Measurements from ENCODE around the gene MEGF10. TPM values are rescaled to one million over a fixed set of nuclear protein-coding genes. Genes with fewer than 3 reads are reported as not detected.

MEGF10 gene
- total and polyA plus RNA-seq, 10 of the 15 experiments (the other 5 are each of a cell fraction or from before 2014, with no cell fraction given), result 0.03 to 0.21 (median 0.05) TPM; not detected in 5

DNA sequence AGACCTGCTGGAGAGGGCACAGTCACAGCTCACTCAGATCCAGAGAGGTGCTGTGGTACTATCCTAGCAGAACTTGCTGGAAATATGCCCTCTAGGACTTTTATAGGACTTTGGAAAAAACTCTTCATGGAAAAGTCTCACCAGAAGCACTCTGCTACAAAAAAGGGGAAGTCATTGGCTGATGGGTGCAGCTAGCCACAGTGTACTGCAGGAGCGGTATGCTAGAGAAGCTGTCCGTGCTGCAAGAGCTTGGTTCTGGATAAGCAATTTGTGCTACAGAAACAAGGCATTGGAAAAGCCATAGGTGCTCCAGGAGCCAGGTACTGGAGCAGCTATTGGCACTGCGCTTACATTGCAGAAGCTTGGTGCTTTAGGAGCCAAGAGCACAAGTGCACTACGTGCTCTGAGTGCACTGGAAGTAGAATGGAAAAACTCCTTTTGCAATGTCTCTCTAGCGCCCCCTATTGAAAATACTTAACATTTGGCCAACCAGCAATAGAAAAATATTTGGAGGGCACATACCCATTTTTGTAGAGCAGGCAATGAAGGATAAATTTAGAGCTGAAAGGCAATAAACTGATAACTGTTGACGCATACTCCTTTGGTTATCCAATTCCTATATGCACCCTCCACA, 83.4 kb downstream of the MEGF10 start:
- H3K4me3 ChIP-seq, result no peak overlapping the region
- no peaks in the 10 kb centered on the region for H3K9me3 ChIP-seq (replicated peaks; ENCODE audit: control insufficient read depth, insufficient read depth, low read length)
- no peaks in the 10 kb centered on the region for H3K36me3 ChIP-seq (ENCODE audit: control insufficient read depth in 2 of 2, insufficient read depth in 2 of 2, low read length in 1 of 2)
- no peak overlapping the region for H3K9ac ChIP-seq (ENCODE audit: control insufficient read depth, insufficient read depth, low read length)
- H3K4me1 ChIP-seq (ENCODE audit: control insufficient read depth, insufficient read depth, low read length), result no peaks in the 10 kb centered on the region
- no peak overlapping the region for H3K4me2 ChIP-seq (ENCODE audit: control insufficient read depth, insufficient read depth)
- BruUV-seq (replicated peaks), result no TSS peak
- intact Hi-C loops (cut with micrococcal nuclease; ENCODE audit: unreplicated experiment) (no loop called here), in situ Hi-C loops (cut with MboI) (no loop called here)
- ATAC-seq (no peak), FAIRE-seq (no peak), DNase-seq (ENCODE audit: low read depth, low spot score) (no peak)
- no peaks in the 10 kb centered on the region for H4K20me1 ChIP-seq (ENCODE audit: control insufficient read depth, insufficient read depth)
- H3K27me3 ChIP-seq (replicated peaks in 1 of 2; ENCODE audit: control insufficient read depth in 2 of 2, insufficient read depth in 2 of 2, low read length in 1 of 2), result no peaks in the 10 kb centered on the region
- RAD21 ChIA-PET (ENCODE audit: unreplicated experiment), result no interaction called here
- no peak overlapping the region for H2AFZ ChIP-seq (ENCODE audit: control insufficient read depth, low read depth, low read length)
- SMC1A ChIA-PET (ENCODE audit: uncharacterized antibody, unreplicated experiment), result interaction anchor here (0.6 kb wide), 1 partner anchor 309 kb away, joined by 3 read pairs; no protein-coding TSS in a partner anchor
- 35% methylated on average over 6 of the region's 6 CpGs for WGBS (ENCODE audit: insufficient coverage, insufficient replicate concordance, low lambda C conversion rate, missing lambda C conversion rate)
- POLR2A ChIA-PET, result no interaction called here
- H3K79me2 ChIP-seq (ENCODE audit: control insufficient read depth, insufficient read depth, low read length), result no peaks in the 10 kb centered on the region
- CTCF ChIA-PET, result interaction anchor here (0.6 to 1.0 kb wide), 5 partner anchors 11 to 798 kb away, joined by 3 to 4 read pairs (median 3); no protein-coding TSS in a partner anchor
- H3K27ac ChIP-seq (ENCODE audit: control insufficient read depth, insufficient read depth), result no peak overlapping the region
- TF ChIP-seq CTCF (IDR thresholded peaks at IDR 0.05 in 2 of 3, conservative IDR thresholded peaks at IDR 0.05 in 1 of 3; ENCODE audit: control insufficient read depth in 2 of 3, extremely low read depth in 1 of 3, insufficient read depth in 1 of 3, low read depth in 3 of 3, low read length in 3 of 3), result peak; percentile 5 to 34 (median 33); a peak in 4 of 6 replicates
- no peak for TF ChIP-seq MXI1 (IDR thresholded peaks at IDR 0.05; ENCODE audit: low read depth, low read length)
- TF ChIP-seq FOS (IDR thresholded peaks at IDR 0.05; ENCODE audit: borderline replicate concordance, extremely low read depth, insufficient read length), result no peak
- TF ChIP-seq RAD21 (IDR thresholded peaks at IDR 0.05; ENCODE audit: insufficient read depth, low read depth, low read length), result 0 out of 2 replicates have a peak, but pooled peaks have one; percentile 4
- TF ChIP-seq SPI1 (IDR thresholded peaks at IDR 0.05; ENCODE audit: borderline replicate concordance, insufficient read depth, low read depth, low read length), result peak; percentile 71; the same call in 1 of the 2 replicates
- no peak for TF ChIP-seq POLR2AphosphoS2 (IDR thresholded peaks at IDR 0.05; ENCODE audit: low read depth, low read length)
- TF ChIP-seq RUNX3 (IDR thresholded peaks at IDR 0.05; ENCODE audit: low read length), result no peak
